HG03045 (cell line): ENCODE results near the gene PSPN.
"Not testable (repeated sequence)": the region's sequence is repeated elsewhere in the genome, so short reads cannot be mapped to it uniquely, and the experiment has no call there.

Source experiments
- ATAC-seq: cut with Tn5 transposase; IDR thresholded peaks from one replicate; pipeline ENCODE4 v1.9.1; 2021; ENCODE audit warnings: mild to moderate bottlenecking, moderate library complexity; ENCODE audit not compliant: unreplicated experiment

Gene PSPN

GRCh38 chr19:6406401-6406800, 30.7 kb upstream of the PSPN start:
- ATAC-seq = no peak

- ATAC-seq = no peak
Measured at GRCh38 chr19:6402837-6403608, 27.3 kb upstream of the PSPN start.

GRCh38 chr19:6402058-6402457, 26.3 kb upstream of the PSPN start:
- ATAC-seq = no peak

- ATAC-seq = not testable (repeated sequence)
Measured at GRCh38 chr19:6400062-6400944, 24.6 kb upstream of the PSPN start.

- no peak for ATAC-seq
Measured at GRCh38 chr19:6396305-6396704, 20.6 kb upstream of the PSPN start.

GRCh38 chr19:6394831-6395230, 19.1 kb upstream of the PSPN start:
- ATAC-seq = no peak

GRCh38 chr19:6393983-6394412, 18.3 kb upstream of the PSPN start:
- ATAC-seq = no peak

- ATAC-seq = peak; percentile 85
Measured at GRCh38 chr19:6393074-6393982, 17.6 kb upstream of the PSPN start, which contains the start of gene GTF2F1. Gene GTF2F1, minus strand, starts transcription at chr19:6393164. Its CDS starts 169 bp downstream, at chr19:6392995.

- peak; percentile 8 for ATAC-seq
Measured at GRCh38 chr19:6392221-6393073, 16.7 kb upstream of the PSPN start.

- no peak for ATAC-seq
Measured at GRCh38 chr19:6387372-6387771, 11.6 kb upstream of the PSPN start.

GRCh38 chr19:6384381-6384780, 8.6 kb upstream of the PSPN start:
- no peak for ATAC-seq

GRCh38 chr19:6383188-6383587, 7.5 kb upstream of the PSPN start:
- ATAC-seq = no peak

- ATAC-seq = no peak
Measured at GRCh38 chr19:6381030-6381750, 5.5 kb upstream of the PSPN start.

GRCh38 chr19:6379744-6380143, 4.0 kb upstream of the PSPN start:
- ATAC-seq = no peak

GRCh38 chr19:6378486-6378885, 2.8 kb upstream of the PSPN start:
- no peak for ATAC-seq

GRCh38 chr19:6378041-6378440, 2.3 kb upstream of the PSPN start:
- no peak for ATAC-seq

- ATAC-seq = no peak
Measured at GRCh38 chr19:6376512-6377190, 918 bp upstream of the PSPN start.

- ATAC-seq = no peak
Measured at GRCh38 chr19:6374711-6375410, 872 bp downstream of the PSPN start.
